GM21786 (cell line): ENCODE measurements around the gene CASP8.
"Not testable (repeated sequence)": the region's sequence is repeated elsewhere in the genome, so short reads cannot be mapped to it uniquely, and the experiment has no call there.

Source experiments
- ATAC-seq: cut with Tn5 transposase; IDR thresholded peaks from one replicate; pipeline ENCODE4 v1.9.1; 2021; ENCODE audit not compliant: unreplicated experiment

Gene CASP8

DNA sequence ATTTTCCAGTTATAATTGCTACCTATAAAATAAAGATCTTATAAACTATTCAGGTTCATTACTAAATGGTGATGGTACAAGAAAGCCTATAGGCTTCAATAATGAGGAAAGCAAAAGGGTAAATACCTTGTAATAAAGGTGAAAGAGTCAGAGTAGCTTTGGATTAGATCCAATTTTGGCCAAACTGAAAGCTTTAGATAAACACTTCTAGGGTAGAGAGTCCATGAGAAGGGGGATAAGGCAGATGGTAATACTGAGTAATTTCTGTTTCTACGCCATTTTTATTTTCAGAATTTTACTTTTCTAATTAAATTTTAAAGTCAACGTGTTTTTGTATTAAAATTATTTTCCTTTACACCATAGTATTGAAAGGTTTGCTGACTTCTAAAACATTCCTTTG, 9.4 kb downstream of the CASP8 start:
- ATAC-seq = no peak

DNA sequence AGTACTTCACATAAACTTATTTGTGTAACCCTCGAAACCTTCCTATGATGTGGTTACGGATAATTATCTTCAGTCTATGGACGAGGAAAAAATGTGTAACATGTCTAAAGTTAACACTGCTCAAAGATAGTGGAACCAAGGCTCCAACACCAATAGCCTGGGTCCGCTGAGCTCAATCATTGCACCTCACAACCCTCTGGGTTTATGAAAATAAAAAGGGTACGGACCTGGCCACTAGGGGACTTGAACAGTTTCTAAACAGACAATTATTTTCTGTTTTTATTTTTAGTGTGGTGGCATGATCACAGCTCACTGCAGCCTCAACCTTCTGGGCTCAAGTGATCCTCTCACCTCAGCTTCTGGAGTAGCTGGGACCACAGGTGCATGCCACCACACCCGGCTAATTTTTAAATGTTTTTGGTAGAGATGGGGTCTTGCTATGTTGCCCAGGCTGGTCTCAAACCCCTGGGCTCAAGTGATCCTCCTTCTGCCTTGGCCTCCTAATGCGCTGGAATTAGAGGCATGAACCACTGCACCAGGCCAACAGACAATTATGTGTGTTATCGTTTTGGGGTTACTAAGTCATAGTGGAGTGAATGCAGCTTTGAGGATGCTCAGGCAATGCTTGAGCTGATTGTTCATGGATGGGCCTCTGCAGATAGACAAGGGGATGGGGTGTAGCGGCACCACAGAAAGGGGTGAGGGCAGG, 10.1 kb downstream of the CASP8 start:
- ATAC-seq = no peak

DNA sequence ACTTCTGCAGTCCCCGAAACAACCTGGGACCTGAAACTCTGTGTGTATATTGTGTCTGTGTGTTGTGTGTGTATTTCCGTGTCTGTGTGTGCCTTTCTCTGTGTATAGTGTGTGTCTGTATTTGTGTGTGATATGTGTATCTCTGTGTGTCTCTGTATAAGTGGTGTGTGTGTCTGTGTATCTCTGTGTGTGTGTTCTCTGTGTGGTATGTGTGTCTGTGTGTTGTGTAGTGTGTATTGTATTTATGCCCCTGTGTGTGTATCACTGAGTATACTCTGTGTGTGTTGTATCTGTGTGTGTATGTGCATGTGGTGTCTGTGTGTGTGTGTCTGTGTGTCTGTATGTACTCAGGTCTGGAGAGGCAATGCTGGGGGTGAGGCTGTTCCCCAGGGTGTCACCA, 11.6 kb downstream of the CASP8 start:
- no peak for ATAC-seq

DNA sequence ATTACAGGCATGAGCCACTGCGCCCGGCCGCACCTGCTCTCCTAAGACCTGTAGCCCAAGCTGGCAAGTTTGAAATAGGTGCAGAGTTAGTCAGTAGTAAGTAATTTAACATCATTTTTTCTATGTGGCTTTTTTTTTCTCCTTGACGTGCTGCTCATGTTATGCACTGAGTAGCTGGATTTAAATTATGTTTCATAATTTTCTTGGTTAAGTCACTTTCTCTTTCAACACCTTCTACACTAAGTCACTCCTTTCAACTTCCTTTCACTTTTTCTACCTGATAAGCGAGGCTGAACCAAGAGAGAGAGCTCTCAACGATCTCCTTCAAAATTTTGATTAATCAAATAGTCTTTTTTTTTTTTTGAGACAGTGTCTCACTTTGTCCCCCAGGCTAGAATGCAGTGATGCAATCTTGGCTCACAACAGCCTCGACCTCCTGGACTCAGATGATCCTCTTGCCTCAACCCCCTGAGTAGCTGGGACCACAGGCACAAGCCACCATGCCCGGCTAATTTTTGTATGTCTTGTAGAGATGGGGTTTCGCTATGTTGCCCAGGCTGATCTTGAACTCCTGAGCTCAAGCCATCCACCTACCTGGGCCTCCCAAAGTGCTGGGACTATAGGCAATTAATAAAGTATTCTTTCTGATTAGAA, 13.1 kb downstream of the CASP8 start:
- no peak for ATAC-seq

DNA sequence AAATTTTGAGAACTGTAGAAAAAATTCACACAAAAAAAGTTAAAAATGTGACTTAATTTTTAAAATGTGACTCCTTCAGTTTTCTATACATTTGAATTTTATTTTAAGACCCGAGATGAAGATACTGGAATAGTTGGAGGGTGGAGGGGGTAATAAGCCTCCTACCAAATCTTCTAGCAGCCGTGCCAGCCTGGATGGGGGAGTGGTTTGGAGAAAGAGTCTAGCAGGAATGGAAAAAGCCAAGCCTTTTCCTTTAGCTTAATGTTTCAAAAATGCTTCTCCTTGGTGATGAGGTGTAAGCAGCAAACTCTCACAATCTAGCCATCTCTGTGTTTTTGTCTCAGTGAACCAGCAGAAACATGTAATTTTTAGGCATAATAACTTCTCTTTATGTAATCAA, 14.7 kb downstream of the CASP8 start:
- no peak for ATAC-seq

DNA sequence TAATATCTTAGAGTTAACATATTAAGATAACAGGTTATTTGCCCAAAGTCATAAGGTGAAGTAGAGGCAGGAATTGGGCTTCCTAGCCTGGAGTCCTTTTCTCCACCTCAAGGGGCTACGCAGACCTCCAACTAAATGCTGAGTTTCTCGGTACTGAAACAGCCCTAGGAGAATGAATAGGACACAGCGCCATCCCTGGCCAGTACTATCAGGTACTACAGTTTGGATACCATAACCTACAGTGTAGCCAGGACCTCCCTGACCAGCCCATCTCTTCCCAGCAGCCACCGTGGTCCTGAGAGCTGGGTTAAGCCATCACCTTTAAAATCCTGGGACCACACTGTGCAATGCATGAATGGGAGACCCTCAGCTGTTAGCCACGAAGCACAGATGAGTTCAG, 15.7 kb downstream of the CASP8 start:
- ATAC-seq = no peak

DNA sequence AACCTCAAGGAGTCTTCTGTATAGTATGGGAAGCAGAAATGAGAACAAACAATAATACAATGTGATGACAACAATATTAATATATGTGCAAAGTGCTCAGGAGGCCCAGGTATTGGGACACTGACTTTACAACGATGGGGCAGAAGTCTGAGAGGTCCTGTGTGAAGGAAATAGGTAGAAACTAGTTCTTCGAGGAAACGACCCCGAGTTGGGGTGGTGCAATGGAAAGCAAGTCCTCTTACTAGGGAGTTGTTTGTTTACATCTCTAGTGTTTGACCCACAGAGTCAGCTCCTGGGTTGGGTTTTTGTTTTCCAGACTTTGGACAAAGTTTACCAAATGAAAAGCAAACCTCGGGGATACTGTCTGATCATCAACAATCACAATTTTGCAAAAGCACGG, 16.2 kb downstream of the CASP8 start:
- ATAC-seq = no peak

DNA sequence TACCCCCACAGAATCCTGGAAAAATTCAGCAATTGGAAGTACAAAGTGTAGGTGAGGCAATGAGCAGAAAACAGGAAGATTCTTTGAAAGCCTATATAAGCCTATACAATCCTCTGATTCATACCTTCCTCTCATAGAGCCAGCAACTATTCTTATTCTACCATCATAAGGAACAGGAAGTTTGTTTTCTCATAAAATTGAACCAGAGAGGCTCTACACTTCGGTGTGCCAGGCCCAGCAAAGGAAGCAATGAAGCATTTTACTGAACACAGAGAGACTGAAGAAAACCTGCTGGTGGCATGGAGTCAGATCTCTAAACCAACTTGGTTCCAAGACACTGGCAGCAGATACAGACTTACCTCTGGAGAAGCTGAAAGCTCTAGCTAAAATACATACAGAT, 18.7 kb downstream of the CASP8 start:
- no peak for ATAC-seq

DNA sequence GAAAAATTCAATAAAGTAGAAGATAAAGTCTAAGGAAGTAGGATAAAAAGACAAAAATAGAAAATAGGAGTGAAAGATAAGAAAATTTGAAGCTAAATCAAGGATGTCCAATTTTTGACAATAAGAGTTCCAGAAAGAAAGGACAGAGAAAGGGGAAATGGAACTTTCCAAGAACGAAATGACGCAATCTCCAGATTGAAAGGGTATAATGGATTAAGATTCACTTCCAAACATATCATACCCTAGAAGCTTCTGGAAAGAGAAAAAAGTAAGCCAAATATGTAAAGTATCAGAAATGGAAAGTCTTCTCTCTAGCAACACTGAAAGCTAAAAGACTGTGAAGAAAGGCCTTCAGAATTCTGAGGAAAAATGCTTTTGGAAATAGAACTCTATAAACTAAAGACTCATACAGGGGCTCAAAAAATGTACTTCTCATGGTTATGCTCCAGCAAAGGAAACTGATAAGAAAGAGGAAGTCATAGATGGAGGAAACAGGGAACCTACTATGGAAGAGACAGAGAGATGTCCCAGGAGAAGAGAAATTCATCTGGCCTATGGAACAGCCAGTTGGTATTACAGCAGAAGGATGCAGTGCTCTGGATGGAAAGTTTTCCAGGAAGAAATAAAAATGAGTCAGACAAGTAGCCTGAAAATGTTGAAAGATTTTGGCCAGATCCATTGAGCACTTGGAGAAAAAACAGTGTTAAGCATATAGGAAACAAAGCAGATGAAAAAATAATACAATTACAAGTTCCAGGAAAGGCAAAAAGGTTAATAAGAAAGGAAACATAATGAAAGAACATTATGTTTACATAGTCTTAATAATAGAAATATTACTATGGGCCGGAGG, 20.1 kb downstream of the CASP8 start:
- no peak for ATAC-seq

DNA sequence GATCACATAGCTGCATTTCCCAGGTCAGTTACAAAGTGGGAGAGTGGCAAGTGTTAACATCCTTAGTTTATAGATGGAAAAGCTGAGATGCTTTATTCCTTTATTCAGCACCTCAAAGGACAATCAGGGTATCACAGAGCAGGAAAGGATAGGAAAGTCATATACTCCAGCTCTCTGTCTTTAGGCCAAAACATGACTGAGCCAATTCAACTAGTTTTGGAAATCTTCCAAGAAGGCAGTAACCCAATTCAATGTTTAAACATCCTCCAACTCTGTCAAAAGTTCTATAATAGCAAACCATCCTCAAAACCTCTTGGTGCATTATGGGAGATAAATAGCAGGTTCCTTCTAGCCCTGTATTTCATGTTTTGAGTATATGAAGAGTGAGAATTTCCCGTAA, 25.2 kb downstream of the CASP8 start:
- ATAC-seq = no peak

DNA sequence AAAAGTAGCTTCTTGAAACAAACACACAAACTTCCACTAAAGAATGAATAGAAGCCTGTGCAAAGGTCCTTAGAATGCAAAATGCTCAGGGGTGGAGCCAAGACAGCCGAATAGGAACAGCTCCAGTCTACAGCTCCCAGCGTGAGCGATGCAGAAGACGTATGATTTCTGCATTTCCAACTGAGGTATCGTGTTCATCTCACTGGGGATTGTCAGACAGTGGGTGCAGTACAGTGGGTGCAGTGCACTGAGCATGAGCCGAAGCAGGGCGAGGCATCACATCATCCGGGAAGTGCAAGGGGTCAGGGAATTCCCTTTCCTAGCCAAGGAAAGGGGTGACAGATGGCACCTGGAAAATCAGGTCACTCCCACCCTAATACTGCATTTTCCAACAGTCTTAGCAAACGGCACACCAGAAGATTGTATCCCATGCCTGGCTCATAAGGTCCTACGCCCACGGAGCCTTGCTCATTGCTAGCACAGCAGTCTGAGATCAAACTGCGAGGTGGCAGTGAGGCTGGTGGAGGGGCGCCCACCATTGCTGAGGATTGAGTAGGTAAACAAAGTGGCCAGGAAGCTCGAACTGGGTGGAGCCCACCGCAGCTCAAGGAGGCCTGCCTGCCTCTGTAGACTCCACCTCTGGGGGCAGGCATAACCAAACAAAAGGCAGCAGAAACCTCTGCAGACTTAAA, 30.3 kb downstream of the CASP8 start:
- ATAC-seq = not testable (repeated sequence)

DNA sequence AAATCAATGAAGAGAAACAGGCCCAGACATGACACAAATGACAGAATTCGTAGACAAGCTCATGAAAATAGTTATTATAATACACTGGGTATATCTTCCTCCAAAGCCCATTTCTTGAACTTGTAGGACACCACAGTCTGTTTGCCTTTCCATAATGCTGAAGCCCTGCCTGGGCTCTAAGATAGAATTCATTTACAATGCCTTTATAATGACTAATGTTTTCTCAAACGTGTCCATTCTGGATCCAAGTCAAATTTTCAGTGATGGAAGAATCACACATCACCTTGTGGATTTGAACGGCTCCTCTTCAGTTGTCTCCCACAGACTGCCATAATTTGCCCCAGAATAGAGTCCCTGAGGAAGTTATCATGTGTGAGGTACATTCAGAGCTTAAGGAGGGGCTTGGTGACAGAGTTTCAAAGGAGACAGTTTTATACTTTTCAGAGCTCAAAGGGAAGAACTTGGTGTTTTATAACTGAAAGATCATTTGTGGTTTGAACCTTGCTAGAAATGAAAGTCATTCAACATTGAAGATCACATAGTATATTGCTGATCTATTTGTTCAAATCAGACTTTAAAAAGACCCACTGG, 38.2 kb downstream of the CASP8 start:
- ATAC-seq = no peak

DNA sequence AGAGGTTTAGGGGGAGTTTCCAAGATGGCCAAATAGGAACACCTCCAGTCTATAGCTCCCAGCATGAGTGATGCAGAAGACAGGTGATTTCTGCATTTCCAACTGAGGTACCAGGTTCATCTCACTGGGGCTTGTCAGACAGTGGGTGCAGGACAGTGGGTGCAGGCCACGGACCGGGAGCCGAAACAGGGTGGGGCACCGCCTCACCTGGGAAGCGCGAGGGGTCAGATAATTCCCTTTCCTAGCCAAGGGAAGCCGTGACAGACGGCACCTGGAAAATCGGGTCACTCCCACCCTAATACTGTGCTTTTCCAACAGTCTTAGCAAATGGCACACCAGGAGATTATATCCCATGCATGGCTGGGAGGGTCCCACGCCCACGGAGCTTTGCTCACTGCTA, 39.6 kb downstream of the CASP8 start:
- not testable (repeated sequence) for ATAC-seq

DNA sequence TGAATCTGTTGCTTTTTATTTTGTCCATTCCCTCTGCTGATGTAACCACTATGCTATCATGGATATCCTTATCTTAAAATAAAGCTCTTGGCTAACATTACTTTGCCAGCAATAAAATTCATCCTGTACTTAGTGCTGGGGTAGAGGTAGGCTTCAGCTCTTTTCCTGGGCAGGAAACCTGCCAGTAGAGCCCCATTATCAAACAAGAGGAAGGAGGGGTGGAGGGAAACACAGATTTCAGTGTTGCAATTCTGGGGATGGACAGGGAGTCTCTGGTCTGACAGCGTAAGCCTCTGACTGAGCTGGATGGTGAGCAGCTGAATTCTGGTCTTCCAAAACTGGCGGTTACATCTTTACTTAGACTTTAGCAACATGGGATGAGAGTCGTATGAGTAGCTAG, 47.5 kb downstream of the CASP8 start:
- no peak for ATAC-seq

DNA sequence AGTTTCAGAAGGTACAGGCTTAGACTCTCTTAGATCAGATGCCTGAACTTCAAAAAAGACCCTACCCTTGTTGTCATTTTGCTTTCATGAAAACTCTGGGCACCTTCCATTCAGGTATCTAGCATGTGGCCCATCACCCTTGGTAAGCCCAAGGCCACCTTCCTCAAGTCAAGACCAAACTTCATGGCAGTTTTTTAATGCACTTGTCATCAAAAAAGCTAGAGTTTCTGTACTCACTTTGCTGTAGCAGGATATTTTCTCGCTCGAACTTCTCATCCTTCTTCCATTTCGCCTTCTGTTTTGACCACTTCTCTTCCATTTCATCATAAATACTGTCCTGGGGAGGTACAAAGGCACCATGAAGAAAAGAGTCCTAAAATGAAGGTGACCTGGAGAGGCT, 48.6 kb downstream of the CASP8 start:
- ATAC-seq = no peak

DNA sequence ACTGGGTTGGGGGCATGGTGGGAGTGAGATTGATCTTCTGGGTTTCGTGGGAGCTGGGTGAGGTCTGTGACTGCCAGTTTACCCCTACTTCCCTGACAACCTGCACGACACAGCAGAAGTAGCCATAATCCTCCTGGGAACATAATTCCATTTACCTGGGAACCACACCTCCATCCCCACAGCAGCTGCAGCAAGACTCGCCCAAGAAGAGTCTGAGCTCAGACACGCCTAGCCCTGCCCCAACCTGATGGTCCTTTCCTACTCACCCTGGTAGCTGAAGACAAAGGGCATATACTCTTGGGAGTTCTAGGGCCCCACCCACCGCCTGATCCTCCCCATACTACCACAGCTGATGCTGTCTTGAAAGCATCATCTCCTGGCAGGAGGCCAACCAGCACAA, 53.0 kb downstream of the CASP8 start:
- no peak for ATAC-seq

DNA sequence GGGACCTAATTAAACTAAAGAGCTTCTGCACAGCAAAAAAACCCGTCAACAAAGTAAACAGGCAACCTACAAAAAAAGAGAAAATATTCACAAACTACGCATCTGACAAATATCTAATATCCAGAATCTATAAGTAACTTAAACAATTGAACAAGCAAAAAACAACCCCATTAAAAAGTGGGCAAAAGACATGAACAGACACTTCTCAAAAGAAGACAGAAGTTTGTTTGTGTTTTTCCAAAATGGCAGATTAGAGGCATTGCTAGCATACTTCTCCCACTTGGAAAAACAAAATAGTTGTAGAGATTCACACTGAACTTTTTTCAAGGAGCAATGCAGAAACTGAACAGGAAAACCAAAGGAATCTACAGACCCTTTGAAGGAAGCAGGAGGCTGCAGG, 59.2 kb downstream of the CASP8 start:
- no peak for ATAC-seq

DNA sequence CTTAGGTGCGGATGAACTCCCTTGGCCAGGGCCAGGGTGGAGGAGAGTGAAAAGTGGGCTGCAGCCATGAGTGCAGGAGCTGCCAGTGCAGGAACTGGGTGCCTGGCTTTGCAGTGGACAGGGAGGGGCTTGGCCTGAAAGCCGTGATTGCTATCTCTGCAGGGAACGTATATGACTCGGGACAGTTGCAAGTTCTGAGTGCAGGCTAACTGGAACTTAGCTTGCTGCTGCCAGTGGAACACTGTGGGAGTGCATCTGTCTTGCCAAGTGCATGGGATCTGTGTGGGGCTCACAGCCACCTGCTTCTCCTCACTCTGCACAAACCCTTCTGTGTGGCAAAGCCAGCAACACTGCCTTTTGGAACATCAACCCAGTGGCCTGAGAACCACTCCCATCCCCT, 59.9 kb downstream of the CASP8 start:
- ATAC-seq = no peak

DNA sequence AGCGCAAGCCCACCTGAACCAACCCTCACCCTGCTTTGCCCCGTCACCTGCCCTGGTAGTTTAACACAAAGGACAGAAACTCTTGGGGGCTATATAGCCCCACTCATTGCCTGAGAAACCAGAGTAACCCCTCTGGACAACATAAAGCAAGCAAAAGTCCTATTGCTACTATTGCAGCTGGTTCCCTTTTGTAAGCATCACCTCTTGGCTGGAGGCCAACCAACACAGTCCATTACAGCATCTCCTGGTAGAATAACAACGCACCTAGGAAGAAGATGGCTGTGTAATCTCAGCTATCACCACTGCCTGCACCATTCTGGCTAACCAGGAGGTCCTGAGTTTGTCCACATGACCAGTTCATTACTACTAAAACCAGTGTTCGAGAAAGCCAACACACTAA, 60.4 kb downstream of the CASP8 start:
- ATAC-seq = no peak

DNA sequence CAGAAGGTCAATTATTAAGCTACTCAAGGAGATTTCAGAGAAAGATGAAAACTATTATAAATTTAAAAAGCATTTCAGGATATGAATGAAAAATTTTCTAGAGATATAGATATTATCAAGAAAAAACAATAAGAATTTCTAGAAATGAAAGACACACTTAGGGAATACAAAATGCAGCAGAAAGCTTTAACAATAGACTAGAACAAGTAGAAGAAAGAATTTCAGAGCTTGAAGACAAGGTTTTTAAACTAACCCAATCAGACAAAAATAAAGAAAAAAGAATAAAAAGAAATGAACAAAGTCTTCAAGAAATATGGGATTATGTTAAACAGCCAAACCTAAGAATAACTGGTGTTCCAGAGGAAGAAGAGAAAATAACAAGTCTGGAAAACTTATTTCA, 62.4 kb downstream of the CASP8 start:
- ATAC-seq = no peak

DNA sequence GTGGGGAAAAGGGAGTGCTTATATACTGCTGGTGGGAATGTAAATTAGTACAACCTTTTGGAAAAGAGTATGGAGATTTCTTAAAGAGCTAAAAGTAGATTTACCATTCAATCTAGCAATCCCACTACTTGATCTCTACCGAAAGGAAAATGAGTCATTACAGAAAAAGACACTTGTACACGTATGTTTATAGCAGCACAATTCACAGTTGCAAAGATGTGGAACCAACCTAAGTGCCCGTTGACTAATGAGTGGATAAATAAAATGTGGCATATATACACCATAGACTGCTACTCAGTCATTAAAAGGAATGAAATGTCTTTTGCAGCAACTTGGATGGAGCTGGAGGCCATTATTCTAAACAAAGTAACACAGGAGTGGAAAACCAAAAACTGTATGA, 67.3 kb downstream of the CASP8 start:
- no peak for ATAC-seq
